GM21528 (cell line): Measurements from ENCODE around the gene GPRIN1.
A peak's percentile ranks its signal among the peaks of the same experiment; 100 is the strongest.

Source experiments
- ATAC-seq: cut with Tn5 transposase; IDR thresholded peaks from one replicate; pipeline ENCODE4 v1.9.1; 2021; ENCODE audit warnings: mild to moderate bottlenecking, moderate library complexity; ENCODE audit not compliant: unreplicated experiment, low FRiP score

The GPRIN1 gene

DNA sequence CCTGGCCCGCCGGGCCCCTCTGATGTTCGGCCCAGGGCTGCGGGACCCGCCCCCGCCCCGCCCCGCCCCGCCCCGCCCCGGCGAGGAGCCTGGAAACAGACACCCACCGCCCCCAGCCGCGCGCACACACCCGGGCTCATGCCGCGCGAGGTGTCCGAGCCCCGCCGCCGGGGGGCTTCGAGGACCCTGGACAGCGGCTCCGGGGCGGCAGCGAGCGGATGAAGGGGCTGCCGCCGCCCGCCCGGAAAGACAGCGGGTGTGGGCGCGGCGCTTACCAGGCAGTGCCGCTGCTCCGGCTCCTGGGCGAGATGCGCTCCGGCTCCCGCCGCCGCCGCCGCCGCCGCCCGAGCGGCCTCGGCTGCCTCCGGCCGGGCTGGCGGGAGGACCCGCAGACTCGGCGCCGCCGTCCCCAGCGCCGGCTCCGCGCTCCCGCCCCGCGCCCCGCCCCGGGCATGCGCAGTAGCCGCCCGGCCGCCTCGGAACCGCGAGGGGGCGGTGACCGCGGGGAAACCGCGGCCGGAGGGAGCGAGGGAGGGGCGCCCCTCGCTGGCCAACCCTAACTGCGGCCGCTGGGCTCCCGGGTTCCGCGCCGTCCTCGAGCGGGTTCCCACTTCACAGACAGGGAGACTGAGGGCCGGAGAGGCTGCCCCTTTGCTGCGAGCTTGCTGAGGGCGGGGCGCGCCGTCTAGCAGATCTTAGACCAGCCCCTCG lies at the start of gene GPRIN1:
GPRIN1 (minus strand) TSS at position 433 of the 711 bp plus-strand sequence. CDS start 10,322 bp downstream, outside the sequence.
- peak; percentile 67 for ATAC-seq

GRCh38 chr5:176659512-176659839 lies 49.5 kb upstream of the GPRIN1 start:
- ATAC-seq, result no peak

DNA sequence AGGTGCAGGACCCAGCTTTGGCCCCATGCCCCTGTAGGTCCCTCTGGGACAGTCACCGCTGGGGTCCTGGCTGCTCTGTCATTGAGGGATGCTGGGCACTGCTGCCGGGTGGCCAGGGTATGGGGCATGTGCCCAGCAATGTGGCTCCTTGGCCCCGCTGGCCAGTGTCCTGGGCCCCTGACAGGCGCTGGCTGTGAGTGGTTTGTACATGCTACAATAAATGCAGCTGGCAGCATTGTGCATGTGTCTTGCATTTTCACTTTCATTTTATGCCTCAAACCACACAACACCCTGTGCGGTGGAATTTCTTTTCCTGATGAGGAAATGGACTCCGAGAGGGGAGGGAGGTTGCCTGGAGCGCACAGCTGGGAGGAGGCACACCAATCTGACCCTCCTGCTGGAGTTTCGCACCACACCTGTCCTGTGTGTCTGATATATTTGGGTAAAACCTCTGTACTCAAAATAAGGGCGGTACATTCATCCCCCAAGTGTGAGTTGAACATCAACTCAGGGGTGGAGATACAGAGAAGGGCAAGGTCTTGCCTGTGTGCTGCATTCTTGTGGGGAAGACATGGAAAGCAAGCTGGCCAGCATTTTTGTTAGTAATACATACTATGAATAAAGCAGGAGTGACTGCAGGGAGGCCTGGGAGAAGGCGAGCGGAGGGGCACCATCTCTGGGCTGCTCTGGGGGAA lies 49.0 kb upstream of the GPRIN1 start:
- ATAC-seq, result no peak

DNA sequence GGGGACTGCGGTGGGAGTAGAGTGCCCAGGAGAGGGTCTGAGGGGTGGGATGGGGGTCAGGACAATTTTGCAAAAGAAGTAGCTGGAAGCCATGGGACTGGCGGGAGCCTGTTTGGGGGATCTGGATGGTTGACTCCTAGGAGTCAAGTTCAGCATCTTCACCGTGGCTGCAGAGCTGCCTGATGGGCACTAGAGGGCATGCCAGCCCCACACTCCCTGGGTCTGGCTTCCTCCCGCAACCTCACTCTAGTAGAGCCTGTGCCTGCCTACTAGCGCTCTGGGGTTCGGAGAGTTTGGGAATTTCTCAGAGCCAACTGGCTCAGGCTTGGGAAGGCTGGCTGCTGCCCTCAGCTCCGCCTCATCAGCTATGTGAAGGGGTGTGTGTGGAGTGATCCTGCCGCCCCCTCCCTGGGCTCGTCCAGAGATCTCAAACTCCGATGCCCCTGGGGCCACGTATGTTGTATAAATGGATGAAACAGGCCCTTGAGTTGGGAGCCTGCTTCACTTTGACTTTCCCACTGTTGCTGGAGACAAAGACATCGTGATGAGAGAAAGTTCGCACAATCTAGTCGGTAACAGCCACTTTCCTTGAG lies 48.1 kb upstream of the GPRIN1 start:
- no peak for ATAC-seq

DNA sequence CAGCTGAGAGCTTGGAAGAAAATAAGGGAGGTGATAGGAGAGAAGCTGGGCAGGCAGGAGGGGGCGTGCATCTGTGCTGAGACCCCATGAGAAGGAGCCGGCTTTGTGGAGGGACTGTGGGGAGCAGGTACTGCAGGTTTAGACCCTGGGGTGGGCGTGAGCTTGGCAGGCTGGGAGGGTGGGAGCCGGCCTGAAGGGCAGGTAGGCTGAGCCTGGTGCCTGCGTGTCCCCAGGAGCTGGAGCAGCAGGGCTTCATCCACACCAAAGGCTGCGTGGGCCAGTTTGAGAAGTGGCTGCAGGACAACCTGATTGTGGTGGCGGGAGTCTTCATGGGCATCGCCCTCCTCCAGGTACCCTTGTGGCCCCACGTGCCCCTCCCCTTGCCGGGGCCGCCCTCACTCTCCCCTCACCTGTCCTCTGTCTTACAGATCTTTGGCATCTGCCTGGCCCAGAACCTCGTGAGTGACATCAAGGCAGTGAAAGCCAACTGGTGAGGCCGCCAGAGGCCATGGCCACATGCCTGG lies 46.6 kb upstream of the GPRIN1 start:
- no peak for ATAC-seq

- no peak for ATAC-seq
Observed at GRCh38 chr5:176654856-176655255, 44.9 kb upstream of the GPRIN1 start.

DNA sequence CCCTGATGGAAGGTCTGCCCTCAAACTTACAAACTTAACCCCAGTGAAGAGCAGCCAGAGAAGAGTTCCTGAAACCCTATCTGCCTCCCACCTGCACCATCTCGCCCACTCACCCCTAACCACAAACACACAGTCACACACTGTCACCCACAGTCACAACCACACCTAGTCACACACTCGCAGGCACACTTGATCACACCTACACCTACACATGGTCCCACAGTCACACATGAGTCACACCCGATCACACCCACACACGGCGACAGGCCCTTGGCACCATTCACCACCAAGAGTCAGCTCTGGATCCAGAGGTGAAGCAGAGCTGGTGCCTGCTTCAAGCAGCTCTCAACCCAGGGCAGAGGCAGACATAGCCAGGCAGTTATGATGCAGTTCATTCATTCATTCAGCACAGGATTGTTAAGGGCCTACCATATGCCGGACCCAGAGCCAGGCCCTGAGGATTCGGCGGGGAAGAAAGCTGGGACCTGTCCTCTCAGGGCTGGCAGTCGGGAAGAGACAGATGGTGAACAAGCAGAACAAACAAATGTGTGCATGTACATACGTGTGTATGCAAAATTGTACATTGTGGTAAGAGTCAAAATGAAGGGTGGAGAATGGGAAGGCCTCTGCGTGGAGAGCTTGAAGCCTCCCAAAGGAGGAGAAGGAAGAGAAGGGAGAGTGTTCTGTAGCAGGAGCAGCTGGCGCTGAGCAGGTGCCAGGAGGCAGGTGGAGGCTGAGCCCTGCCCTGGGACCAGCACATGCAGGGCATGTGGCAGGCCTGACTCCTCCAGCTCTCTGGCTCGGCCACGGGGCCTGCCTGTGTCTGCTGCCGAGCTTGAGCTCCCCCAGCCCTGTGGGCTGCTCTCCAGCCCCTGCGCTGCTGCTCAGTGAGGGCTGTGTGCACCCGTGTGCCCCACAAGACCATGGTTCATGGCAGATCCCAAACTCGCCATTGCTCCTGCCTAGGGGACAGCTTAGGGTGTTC lies 43.7 kb upstream of the GPRIN1 start:
- no peak for ATAC-seq

DNA sequence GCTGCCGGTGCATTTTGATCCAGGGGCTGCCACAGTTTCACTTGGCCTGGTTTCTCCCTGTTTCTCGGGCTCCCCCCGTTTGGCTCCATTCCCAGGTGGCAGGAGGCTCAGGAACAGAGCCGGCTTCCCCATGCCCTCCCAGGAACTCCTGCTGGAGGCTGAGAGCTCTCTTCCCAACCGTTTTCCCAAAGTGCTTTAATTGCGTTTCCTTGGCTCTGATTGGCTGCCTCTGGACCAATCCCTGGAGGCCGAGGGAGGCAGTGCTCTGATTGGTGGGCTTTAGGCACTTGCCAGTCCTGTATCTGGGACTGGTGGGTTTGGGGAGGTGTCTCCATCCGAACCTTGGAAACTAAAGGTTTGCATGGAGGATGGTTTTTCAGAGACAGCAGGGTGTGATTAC lies 42.2 kb upstream of the GPRIN1 start:
- ATAC-seq, result no peak

GRCh38 chr5:176651472-176651980 lies 41.6 kb upstream of the GPRIN1 start:
- no peak for ATAC-seq

DNA sequence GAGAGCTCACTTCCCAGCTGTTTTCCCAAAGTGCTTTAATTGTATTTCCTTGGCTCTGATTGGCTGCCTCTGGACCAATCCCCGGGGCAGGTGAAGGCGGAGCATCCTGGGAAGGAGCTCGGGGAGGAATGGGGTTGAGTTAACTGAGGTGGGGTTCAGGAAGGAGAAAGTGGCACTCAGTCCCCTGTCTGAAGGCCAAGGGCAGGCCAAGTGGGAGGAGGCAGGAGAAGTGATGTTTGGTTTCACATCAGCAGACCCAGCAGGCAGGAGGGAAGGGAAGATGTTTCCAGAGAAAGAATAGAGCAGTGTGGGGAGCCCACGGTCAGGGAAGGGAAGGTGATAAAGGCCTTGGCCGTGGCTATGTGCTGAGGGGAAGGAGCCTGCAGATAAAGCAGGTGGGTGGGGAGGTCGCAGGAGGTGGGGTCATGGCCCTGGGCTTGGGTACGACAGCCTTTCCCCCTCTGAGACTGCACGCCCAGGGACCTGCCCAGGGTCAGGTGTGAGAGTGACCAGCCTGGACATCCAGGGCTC lies 40.5 kb upstream of the GPRIN1 start:
- no peak for ATAC-seq

DNA sequence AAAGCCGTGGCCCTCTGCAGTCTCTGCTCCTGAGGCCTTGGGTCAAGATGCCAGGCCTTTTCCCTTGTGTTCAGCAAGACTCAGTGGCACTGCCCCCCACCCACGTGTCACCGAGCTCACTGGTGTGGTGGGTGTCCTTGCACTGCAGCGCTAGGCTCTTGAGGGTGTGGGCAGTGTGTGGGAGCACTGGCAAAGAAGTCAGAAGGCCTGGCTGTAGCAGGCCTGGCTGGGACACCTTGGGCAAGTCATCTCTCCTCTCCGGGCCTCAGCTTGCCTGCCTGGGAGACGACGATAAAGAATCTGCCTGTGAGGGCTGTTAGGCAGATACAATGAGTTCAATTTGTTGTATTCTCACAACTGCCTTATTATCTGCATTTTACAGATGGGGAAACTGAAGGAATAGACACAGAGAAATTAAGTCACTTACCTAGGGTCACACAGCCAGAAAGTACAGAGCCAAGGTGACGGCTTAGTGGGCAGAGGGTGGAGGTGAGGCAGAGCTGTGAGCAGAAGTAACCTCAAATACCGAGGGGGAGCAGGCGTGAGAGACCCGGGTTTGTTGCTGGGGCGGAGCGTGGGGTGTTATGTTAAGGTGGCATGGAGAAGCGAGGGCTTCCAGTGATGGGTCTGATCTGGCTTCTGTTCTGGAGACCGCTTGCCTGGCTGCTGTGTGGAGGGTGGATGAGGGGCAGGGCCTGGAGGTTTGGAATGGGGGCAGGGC lies 38.7 kb upstream of the GPRIN1 start:
- no peak for ATAC-seq

- no peak for ATAC-seq
Observed at GRCh38 chr5:176647843-176648473, 38.0 kb upstream of the GPRIN1 start.

- peak; percentile 96 for ATAC-seq
Observed at GRCh38 chr5:176647030-176647842, 37.3 kb upstream of the GPRIN1 start, which contains the start of gene TSPAN17. Gene TSPAN17, plus strand, starts transcription at chr5:176647484. Its CDS starts 132 bp downstream, at chr5:176647616.

GRCh38 chr5:176646707-176647029 lies 36.7 kb upstream of the GPRIN1 start:
- peak; percentile 2 for ATAC-seq

DNA sequence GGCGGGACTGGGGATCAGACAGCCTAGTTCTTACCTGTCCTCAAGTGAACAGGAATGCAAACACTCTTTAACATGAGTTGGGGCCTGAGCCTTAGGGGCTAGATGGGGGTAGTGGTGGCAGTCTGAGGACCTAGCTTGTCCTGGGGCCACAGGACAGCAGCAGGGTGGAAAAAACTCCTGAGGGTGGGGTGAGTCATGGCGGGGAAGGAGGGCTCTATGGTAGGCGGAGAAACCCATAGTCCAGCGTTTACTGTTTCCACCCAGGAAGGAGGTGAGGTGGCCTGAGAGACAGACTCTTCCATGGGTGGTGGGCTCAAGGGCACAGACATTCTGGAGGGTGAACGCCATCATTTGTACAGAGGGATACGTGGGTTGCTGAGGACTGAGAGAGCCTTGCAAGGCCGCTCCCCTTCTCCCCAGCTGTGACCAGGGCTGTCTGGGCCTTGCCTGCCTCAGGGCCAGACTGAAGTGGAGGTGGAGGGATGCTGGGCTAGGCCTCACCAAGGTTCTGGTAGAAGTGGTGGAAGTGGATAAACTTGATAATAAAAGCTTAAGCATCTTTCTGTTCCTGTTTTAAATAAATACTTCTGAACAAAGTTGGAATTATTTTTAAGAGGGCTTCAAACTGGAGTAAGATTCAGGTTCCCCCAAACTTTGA lies 36.2 kb upstream of the GPRIN1 start:
- no peak for ATAC-seq

- no peak for ATAC-seq
Observed at GRCh38 chr5:176644878-176645670, 35.1 kb upstream of the GPRIN1 start.

DNA sequence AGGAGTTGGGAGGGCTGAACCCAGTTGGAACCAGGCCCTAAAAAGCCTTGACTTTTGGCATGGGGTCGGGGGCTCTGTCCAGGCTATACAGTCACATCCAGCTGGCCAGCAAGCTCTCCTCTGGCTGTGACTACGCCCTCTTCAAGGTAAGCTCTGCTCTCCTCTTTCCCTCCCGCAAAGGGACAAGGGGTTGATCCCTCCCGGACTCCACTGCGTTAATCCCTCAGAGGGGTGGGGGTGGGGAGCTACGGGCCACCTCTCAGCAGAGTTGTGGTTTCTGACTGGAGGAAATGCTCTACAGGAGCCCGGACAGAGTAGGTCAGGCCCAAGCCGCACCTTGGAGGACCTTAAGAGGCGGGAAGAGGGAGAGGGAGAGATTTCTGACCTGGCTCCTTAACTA lies 34.3 kb upstream of the GPRIN1 start:
- no peak for ATAC-seq
